ENCODE results near the gene TARBP2.

TARBP2 gene

GRCh38 chr12:53451661-53452158 is 49.4 kb upstream of the TARBP2 start, which contains the start of gene PCBP2 (continued):
- TF ChIP-seq ZNF311 (tag by site-specific recombination; IDR thresholded peaks at IDR 0.05; ENCODE audit: borderline replicate concordance): no peak
- no peak for TF ChIP-seq GLIS2 (tag by site-specific recombination; IDR thresholded peaks at IDR 0.05)
- TF ChIP-seq KLF9 (tag by site-specific recombination; IDR thresholded peaks at IDR 0.05; ENCODE audit: low read depth): peak; percentile 32; the same call in 1 of the 2 replicates
- no peak for TF ChIP-seq ZNF704 (tag by site-specific recombination; IDR thresholded peaks at IDR 0.05)
- TF ChIP-seq ZNF324 (tag by site-specific recombination; IDR thresholded peaks at IDR 0.05): peak; percentile 98
- no peak for TF ChIP-seq ZNF645 (tag by site-specific recombination; IDR thresholded peaks at IDR 0.05)
- TF ChIP-seq ZBTB20 (tag by site-specific recombination; IDR thresholded peaks at IDR 0.05): no peak
- TF ChIP-seq ZNF521 (tag by site-specific recombination; IDR thresholded peaks at IDR 0.05): no peak
- peak; percentile 36; the same call in 1 of the 2 replicates for TF ChIP-seq GLIS1 (tag by site-specific recombination; IDR thresholded peaks at IDR 0.05)
- TF ChIP-seq ZNF23 (tag by site-specific recombination; IDR thresholded peaks at IDR 0.05; ENCODE audit: borderline replicate concordance): no peak
- no peak for TF ChIP-seq ZNF596 (tag by site-specific recombination; IDR thresholded peaks at IDR 0.05)
- TF ChIP-seq TRIM28 (IDR thresholded peaks at IDR 0.05; ENCODE audit: borderline replicate concordance, low read length): peak; percentile 48; the same call in 1 of the 2 replicates
- peak; percentile 76; the same call in 1 of the 2 replicates for TF ChIP-seq ZNF391 (tag by site-specific recombination; IDR thresholded peaks at IDR 0.05; ENCODE audit: borderline replicate concordance, low read depth)
- peak; percentile 65; the same call in 1 of the 2 replicates for TF ChIP-seq ATF2 (tag by site-specific recombination; IDR thresholded peaks at IDR 0.05; ENCODE audit: low read depth)
- TF ChIP-seq ZNF148 (tag by site-specific recombination; IDR thresholded peaks at IDR 0.05; ENCODE audit: borderline replicate concordance): no peak
- TF ChIP-seq ZNF394 (tag by site-specific recombination; IDR thresholded peaks at IDR 0.05; ENCODE audit: borderline replicate concordance): peak; percentile 68
- TF ChIP-seq HOXC10 (CRISPR knock-in tag; IDR thresholded peaks at IDR 0.05): no peak
- peak; percentile 58 for TF ChIP-seq KLF1 (tag by site-specific recombination; IDR thresholded peaks at IDR 0.05)
- no peak; the same call in 1 of the 2 replicates for TF ChIP-seq BCL11A (tag by site-specific recombination; IDR thresholded peaks at IDR 0.05; ENCODE audit: low read depth)
- no peak for TF ChIP-seq ZNF280D (tag by site-specific recombination; IDR thresholded peaks at IDR 0.05)
- TF ChIP-seq ZNF24 (tag by site-specific recombination; IDR thresholded peaks at IDR 0.05): peak; percentile 91; the same call in 1 of the 2 replicates
- TF ChIP-seq BCL6B (tag by site-specific recombination; IDR thresholded peaks at IDR 0.05): no peak
- TF ChIP-seq YY2 (tag by site-specific recombination; IDR thresholded peaks at IDR 0.05): peak; percentile 69
- peak; percentile 71; the same call in 1 of the 2 replicates for TF ChIP-seq ZSCAN18 (tag by site-specific recombination; IDR thresholded peaks at IDR 0.05)
- peak; percentile 99 for TF ChIP-seq ZNF366 (tag by site-specific recombination; conservative IDR thresholded peaks at IDR 0.05)
- peak; percentile 85 for TF ChIP-seq ZBTB21 (tag by site-specific recombination; IDR thresholded peaks at IDR 0.05)
- no peak for TF ChIP-seq ZNF138 (tag by site-specific recombination; IDR thresholded peaks at IDR 0.05; ENCODE audit: borderline replicate concordance)
- TF ChIP-seq KLF8 (tag by site-specific recombination; IDR thresholded peaks at IDR 0.05): peak; percentile 97

Measured in HEK293 (cell line).